CD14-positive monocyte (primary cell): ENCODE data around the gene APCDD1L. TPM values are rescaled to one million over a fixed set of nuclear protein-coding genes. Genes with fewer than 3 reads are reported as not detected.

ENCODE experiments used
- DNase-seq, 3 donors: peaks; one replicate each; pipeline ENCODE4 v3.0.0-alpha.2; 2011 to 2022
- H2AFZ ChIP-seq: 2 replicates; pipeline ENCODE4 v1.6.0; 2012; ENCODE audit warnings: mild to moderate bottlenecking, low read depth, low read length, inconsistent platforms; ENCODE audit not compliant: insufficient read depth, poor library complexity, severe bottlenecking
- H3K27ac ChIP-seq, 2 donors: 1 replicate in 1 of 2; 2 replicates in 1 of 2; pipeline ENCODE4 v1.5.1; 2012 to 2013; ENCODE audit warnings: low read length in 2 of 2, control low read depth in 1 of 2, inconsistent platforms in 1 of 2, low read depth in 1 of 2, mild to moderate bottlenecking in 1 of 2
- H3K27me3 ChIP-seq, 2 donors: one replicate each; pipeline versions ENCODE4 v1.6.0 to v1.6.1; 2011 to 2013; ENCODE audit warnings: low read length in 2 of 2; ENCODE audit not compliant: control insufficient read depth in 2 of 2, insufficient read depth in 2 of 2
- H3K36me3 ChIP-seq, 2 donors: replicated peaks in 1 of 2; 1 replicate in 1 of 2; 2 replicates in 1 of 2; pipeline versions ENCODE4 v1.5.1 to v1.6.1; 2012 to 2013; ENCODE audit warnings: low read length in 2 of 2, control low read depth in 1 of 2, inconsistent platforms in 1 of 2, mild to moderate bottlenecking in 1 of 2; ENCODE audit not compliant: insufficient read depth in 2 of 2, control insufficient read depth in 1 of 2
- H3K4me1 ChIP-seq, 2 donors: 1 replicate in 1 of 2; 2 replicates in 1 of 2; pipeline versions ENCODE4 v1.5.1 to v1.6.1; 2012 to 2013; ENCODE audit warnings: low read length in 2 of 2, control low read depth in 1 of 2, inconsistent platforms in 1 of 2, mild to moderate bottlenecking in 1 of 2, moderate library complexity in 1 of 2; ENCODE audit not compliant: insufficient read depth in 2 of 2, control insufficient read depth in 1 of 2
- H3K4me2 ChIP-seq: replicated peaks from 2 replicates; pipeline ENCODE3; 2012; ENCODE audit warnings: low read length, moderate library complexity, mild to moderate bottlenecking; ENCODE audit not compliant: poor library complexity, severe bottlenecking; ENCODE audit errors: extremely low read depth
- H3K4me3 ChIP-seq, 3 experiments: fragments of 200-600 bp in 1 of 3; sonication (generic) in 1 of 3; replicated peaks in 1 of 3; 1 replicate in 2 of 3; 2 replicates in 1 of 3; pipeline ENCODE4 v1.5.1; 2011 to 2013; ENCODE audit warnings: low read length in 3 of 3, mild to moderate bottlenecking in 3 of 3, control low read depth in 2 of 3, low read depth in 2 of 3, inconsistent platforms in 1 of 3, moderate library complexity in 1 of 3
- H3K79me2 ChIP-seq: 2 replicates; pipeline ENCODE4 v1.6.0; 2012; ENCODE audit warnings: mild to moderate bottlenecking, control low read depth, inconsistent platforms, low read length, moderate library complexity; ENCODE audit not compliant: insufficient read depth
- H3K9ac ChIP-seq: 2 replicates; pipeline ENCODE4 v1.6.0; 2017; ENCODE audit warnings: low read length, mild to moderate bottlenecking; ENCODE audit not compliant: insufficient read depth, poor library complexity, severe bottlenecking
- H3K9me3 ChIP-seq, 2 donors: replicated peaks in 1 of 2; 1 replicate in 1 of 2; 2 replicates in 1 of 2; pipeline versions ENCODE4 v1.5.1 to v1.6.1; 2012 to 2013; ENCODE audit warnings: low read length in 2 of 2, control low read depth in 1 of 2; ENCODE audit not compliant: control insufficient read depth in 1 of 2, insufficient read depth in 1 of 2
- H4K20me1 ChIP-seq: 2 replicates; pipeline ENCODE4 v1.6.0; 2012; ENCODE audit warnings: mild to moderate bottlenecking, low read length, control low read depth, moderate library complexity; ENCODE audit not compliant: insufficient read depth
- H3K27ac Mint-ChIP-seq, 7 donors: one replicate each; pipeline ENCODE4 v1.8.0; 2020; ENCODE audit warnings: mild to moderate bottlenecking in 7 of 7, mixed read lengths in 7 of 7, moderate library complexity in 6 of 7, inconsistent platforms in 2 of 7
- H3K27me3 Mint-ChIP-seq, 3 donors: one replicate each; pipeline ENCODE4 v1.8.0; 2021 to 2022; ENCODE audit warnings: low read depth in 3 of 3, mild to moderate bottlenecking in 3 of 3, mixed read lengths in 3 of 3, moderate library complexity in 3 of 3, inconsistent platforms in 1 of 3
- H3K36me3 Mint-ChIP-seq, 2 donors: one replicate each; pipeline ENCODE4 v1.8.0; 2020; ENCODE audit warnings: mixed read lengths in 2 of 2, inconsistent platforms in 1 of 2, mild to moderate bottlenecking in 1 of 2
- H3K4me1 Mint-ChIP-seq: one replicate; pipeline ENCODE4 v1.8.0; 2020; ENCODE audit warnings: mild to moderate bottlenecking, mixed read lengths
- H3K4me3 Mint-ChIP-seq, 2 donors: one replicate each; pipeline ENCODE4 v1.8.0; 2020; ENCODE audit warnings: mild to moderate bottlenecking in 2 of 2, mixed read lengths in 2 of 2, moderate library complexity in 1 of 2
- H3K9me3 Mint-ChIP-seq, 7 donors: one replicate each; pipeline ENCODE4 v1.8.0; 2020 to 2022; ENCODE audit warnings: mixed read lengths in 7 of 7, mild to moderate bottlenecking in 6 of 7, moderate library complexity in 6 of 7, inconsistent platforms in 2 of 7
- WGBS: methylation state at CpG from one replicate; pipeline ENCODE4 v1.1.5; 2013; ENCODE audit warnings: missing lambda C conversion rate; ENCODE audit not compliant: insufficient coverage; 5-methylcytosine and 5-hydroxymethylcytosine counted together
- intact Hi-C, 2 donors: fragments of 100-400 bp; cut with micrococcal nuclease; formaldehyde crosslinking; loops; one replicate each; pipeline versions ENCODE4 v1.15.0 to v1.15.1; 2023
- polyA plus RNA-seq, 3 donors: library from polyadenylated mRNA; depleted of rRNA in 1 of 3; unstranded in 2 of 3; stranded (reverse) in 1 of 3; fragments of 300-500 nt in 2 of 3; fragments of >200 nt in 1 of 3; fragmentation: Illumina TruSeq in 2 of 3; gene quantifications; 1 replicate in 2 of 3; 2 replicates in 1 of 3; pipeline ENCODE4 v1.2.3, GENCODE V29; 2012 to 2021
- TF ChIP-seq, protein P1 (sequence below): fragments of 200-600 bp; IDR thresholded peaks from one replicate; pipeline ENCODE4 v1.8.0; 2022; ENCODE audit warnings: antibody characterized with exemption, mild to moderate bottlenecking

The APCDD1L gene
- polyA plus RNA-seq, 3 donors: not detected

DNA sequence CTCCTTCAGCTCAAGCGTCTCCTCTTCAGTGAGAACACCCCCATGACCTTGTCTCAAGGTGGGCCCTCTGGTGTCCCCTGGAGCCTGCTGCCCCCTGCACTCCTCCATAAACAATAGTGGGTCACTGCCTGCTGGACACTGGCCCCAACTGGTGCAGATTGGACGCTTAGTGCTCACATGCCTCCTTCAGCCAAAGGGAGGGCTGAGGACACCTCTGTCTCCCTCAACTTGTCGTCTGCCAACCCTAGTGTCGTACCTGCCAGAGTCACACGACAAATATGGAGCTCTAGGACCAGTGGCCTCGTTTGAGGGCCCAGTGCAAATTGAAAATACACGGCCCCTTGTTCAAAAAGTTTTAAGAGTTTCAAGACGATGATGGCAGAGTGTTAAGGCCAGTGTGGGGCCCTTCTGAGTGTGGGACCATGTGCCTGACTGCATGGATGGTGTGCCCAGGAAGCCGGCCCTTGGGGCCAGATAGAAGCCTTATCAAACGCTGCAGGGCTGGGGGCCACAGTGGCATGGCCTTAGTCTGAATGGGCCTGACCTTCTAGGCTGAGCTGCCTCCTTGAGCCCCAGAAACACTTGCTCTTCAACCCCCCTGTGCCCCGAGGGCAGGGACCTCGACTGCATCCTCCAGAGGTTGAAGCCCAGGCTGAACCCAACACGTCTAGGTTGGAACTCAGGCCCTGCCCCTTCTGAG is 20.1 kb downstream of the APCDD1L start:
- H3K27ac Mint-ChIP-seq: peak overlapping the region in 1 of 7 donors; percentile 54
- H4K20me1 ChIP-seq: no peaks in the 10 kb centered on the region
- peaks cover 7 to 16% (median 8%) of the 10 kb centered on the region in 3 donors for H3K27me3 Mint-ChIP-seq

GRCh38 chr20:58492795-58493524 is 22.2 kb downstream of the APCDD1L start:
- Histone ChIP-seq H3K4me2 (no peak overlapping the region), H4K20me1 (no peaks in the 10 kb centered on the region), H3K9me3 (peaks cover 4 to 8% of the 10 kb centered on the region in 2 donors), H2AFZ (no peak overlapping the region), H3K4me3 (no peak overlapping the region), H3K79me2 (no peaks in the 10 kb centered on the region), H3K27ac (no peak overlapping the region), H3K4me1 (no peaks in the 10 kb centered on the region), H3K36me3 (no peaks in the 10 kb centered on the region), H3K9ac (no peak overlapping the region), H3K27me3 (peaks cover 0 to 2% of the 10 kb centered on the region in 2 donors)
- Mint-ChIP-seq H3K4me1 (no peaks in the 10 kb centered on the region), H3K36me3 (no peaks in the 10 kb centered on the region), H3K9me3 (peaks cover 5 to 14% (median 9%) of the 10 kb centered on the region in 7 donors), H3K4me3 (no peak overlapping the region), H3K27me3 (peaks cover 5 to 10% (median 6%) of the 10 kb centered on the region in 3 donors), H3K27ac (no peak overlapping the region)
- DNase-seq: no peak
- TF ChIP-seq, protein P1, sequence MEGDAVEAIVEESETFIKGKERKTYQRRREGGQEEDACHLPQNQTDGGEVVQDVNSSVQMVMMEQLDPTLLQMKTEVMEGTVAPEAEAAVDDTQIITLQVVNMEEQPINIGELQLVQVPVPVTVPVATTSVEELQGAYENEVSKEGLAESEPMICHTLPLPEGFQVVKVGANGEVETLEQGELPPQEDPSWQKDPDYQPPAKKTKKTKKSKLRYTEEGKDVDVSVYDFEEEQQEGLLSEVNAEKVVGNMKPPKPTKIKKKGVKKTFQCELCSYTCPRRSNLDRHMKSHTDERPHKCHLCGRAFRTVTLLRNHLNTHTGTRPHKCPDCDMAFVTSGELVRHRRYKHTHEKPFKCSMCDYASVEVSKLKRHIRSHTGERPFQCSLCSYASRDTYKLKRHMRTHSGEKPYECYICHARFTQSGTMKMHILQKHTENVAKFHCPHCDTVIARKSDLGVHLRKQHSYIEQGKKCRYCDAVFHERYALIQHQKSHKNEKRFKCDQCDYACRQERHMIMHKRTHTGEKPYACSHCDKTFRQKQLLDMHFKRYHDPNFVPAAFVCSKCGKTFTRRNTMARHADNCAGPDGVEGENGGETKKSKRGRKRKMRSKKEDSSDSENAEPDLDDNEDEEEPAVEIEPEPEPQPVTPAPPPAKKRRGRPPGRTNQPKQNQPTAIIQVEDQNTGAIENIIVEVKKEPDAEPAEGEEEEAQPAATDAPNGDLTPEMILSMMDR: no peak
- intact Hi-C loops: no loop called here
- 94% methylated on average over 3 of the region's 4 CpGs for WGBS

More for the DNA sequence above, 20.1 kb downstream of the APCDD1L start:
- intact Hi-C loops: no loop called here
- H3K4me3 Mint-ChIP-seq: no peak overlapping the region
- no peak overlapping the region for H2AFZ ChIP-seq
- H3K27me3 ChIP-seq: peaks cover 0 to 2% of the 10 kb centered on the region in 2 donors
- no peak overlapping the region for H3K9ac ChIP-seq
- 87% methylated on average over 10 of the region's 13 CpGs for WGBS
- H3K4me2 ChIP-seq: no peak overlapping the region
- no peak for DNase-seq
- no peak overlapping the region for H3K4me3 ChIP-seq
- H3K79me2 ChIP-seq: no peaks in the 10 kb centered on the region
- H3K36me3 Mint-ChIP-seq: no peaks in the 10 kb centered on the region
- H3K4me1 ChIP-seq: no peaks in the 10 kb centered on the region
- H3K9me3 Mint-ChIP-seq: peaks cover 0 to 11% (median 1%) of the 10 kb centered on the region in 7 donors
- H3K36me3 ChIP-seq: no peaks in the 10 kb centered on the region
- peaks cover 3 to 4% of the 10 kb centered on the region in 2 donors for H3K9me3 ChIP-seq
- no peaks in the 10 kb centered on the region for H3K4me1 Mint-ChIP-seq
- TF ChIP-seq, protein P1: no peak
- no peak overlapping the region for H3K27ac ChIP-seq
